HepG2 (cell line): ENCODE data around the gene CNOT10. TPM values are rescaled to one million over a fixed set of nuclear protein-coding genes. Genes with fewer than 3 reads are reported as not detected.

Source experiments
- ATAC-seq: fragments of 200-7000 bp; cut with Tn5 transposase; 3 replicates; pipeline ENCODE4 v1.9.1; 2020; ENCODE audit warnings: mild to moderate bottlenecking, moderate library complexity
- BruUV-seq: library from RNA; stranded (reverse); fragments of 400-500 nt; replicated peaks from 2 replicates; lab custom pipeline; 2021; lab: Mats Ljungman, UMichigan
- CTCF ChIA-PET: fragments of 300-600 bp; formaldehyde crosslinking; extraction: SDS; loops from one replicate; lab custom pipeline; 2021; ENCODE audit warnings: low total read pairs, inconsistent platforms, low intra/inter-chr PET ratio; lab: Yijun Ruan, JAX
- POLR2A ChIA-PET: fragments of 350-600 bp; sonication (Branson Sonifier 250); formaldehyde crosslinking; loops from one replicate; lab custom pipeline; 2020; ENCODE audit warnings: antibody characterized with exemption, inconsistent platforms; lab: Yijun Ruan, JAX
- DNase-seq: peaks from one replicate; pipeline ENCODE4 v3.0.0-alpha.2; 2015; ENCODE audit warnings: low spot score
- FAIRE-seq: peaks from 3 replicates; lab custom pipeline; 2011; peaks lifted over from hg19 to GRCh38; lab: Jason Lieb, UNC
- H2AFZ ChIP-seq: one replicate; pipeline ENCODE4 v1.6.1; 2011; ENCODE audit warnings: low read length, inconsistent platforms
- H3K27ac ChIP-seq: fragments of 300-600 bp; 3 replicates; pipeline ENCODE4 v1.8.0; 2011; ENCODE audit warnings: mixed run types, mild to moderate bottlenecking, mixed read lengths, low read length, inconsistent platforms; ENCODE audit not compliant: insufficient read depth; ENCODE audit errors: extremely low read length
- H3K27me3 ChIP-seq, 2 experiments: fragments of 200-600 bp in 1 of 2; 2 replicates in 1 of 2; 3 replicates in 1 of 2; pipeline versions ENCODE4 v1.6.0 to v1.8.0; 2011; ENCODE audit warnings: low read length in 2 of 2, mild to moderate bottlenecking in 2 of 2, moderate library complexity in 2 of 2, inconsistent platforms in 1 of 2; ENCODE audit not compliant: insufficient read depth in 2 of 2, control insufficient read depth in 1 of 2
- H3K36me3 ChIP-seq, 2 experiments: fragments of 200-600 bp in 1 of 2; replicated peaks in 1 of 2; 2 replicates in 1 of 2; 3 replicates in 1 of 2; pipeline versions ENCODE4 v1.5.1 to v1.8.0; 2011; ENCODE audit warnings: low read length in 2 of 2, inconsistent platforms in 1 of 2; ENCODE audit not compliant: insufficient read depth in 2 of 2, control insufficient read depth in 1 of 2
- H3K4me1 ChIP-seq: 2 replicates; pipeline ENCODE4 v1.5.1; 2012; ENCODE audit warnings: low read length, inconsistent platforms; ENCODE audit not compliant: insufficient read depth
- H3K4me2 ChIP-seq: 2 replicates; pipeline ENCODE4 v1.6.0; 2011; ENCODE audit warnings: low read depth, low read length, inconsistent platforms
- H3K4me3 ChIP-seq, 3 experiments: fragments of 200-600 bp in 1 of 3; sonication (generic), shearing (Covaris generic) in 1 of 3; replicated peaks in 1 of 3; 2 replicates each; pipeline ENCODE4 v1.5.1; 2011 to 2016; ENCODE audit warnings: low read length in 3 of 3, inconsistent platforms in 2 of 3, low read depth in 2 of 3, mild to moderate bottlenecking in 2 of 3, control low read depth in 1 of 3, mixed read lengths in 1 of 3; ENCODE audit not compliant: insufficient read depth in 1 of 3
- H3K79me2 ChIP-seq: one replicate; pipeline ENCODE4 v1.6.1; 2011; ENCODE audit warnings: low read length, inconsistent platforms; ENCODE audit not compliant: insufficient read depth
- H3K9ac ChIP-seq: 2 replicates; pipeline ENCODE4 v1.6.0; 2011; ENCODE audit warnings: mild to moderate bottlenecking, low read depth, low read length, inconsistent platforms; ENCODE audit not compliant: insufficient read depth
- H3K9me3 ChIP-seq: 2 replicates; pipeline ENCODE4 v1.5.1; 2012; ENCODE audit warnings: mild to moderate bottlenecking, low read length
- H4K20me1 ChIP-seq: 2 replicates; pipeline ENCODE4 v1.6.0; 2011; ENCODE audit warnings: inconsistent platforms, mild to moderate bottlenecking, low read length, moderate library complexity; ENCODE audit not compliant: insufficient read depth
- GTF2F1 ChIP-seq: fragments of 150-350 bp; IDR thresholded peaks from 2 replicates; pipeline ENCODE4 v1.6.1; 2014; ENCODE audit warnings: low read length
- HIC2 ChIP-seq: sonication (generic); formaldehyde crosslinking; IDR thresholded peaks from 2 replicates; pipeline ENCODE4 v1.9.0; 2022; ENCODE audit warnings: low read depth, missing genetic modification reagents
- HNF4A ChIP-seq: sonication (generic); formaldehyde crosslinking; IDR thresholded peaks from 2 replicates; pipeline ENCODE4 v1.4.0; 2020; ENCODE audit warnings: missing genetic modification reagents
- MTA3 ChIP-seq: sonication (generic); formaldehyde crosslinking; IDR thresholded peaks from 2 replicates; pipeline ENCODE4 v1.4.0; 2020; ENCODE audit warnings: missing genetic modification reagents
- NAIF1 ChIP-seq: sonication (generic); formaldehyde crosslinking; IDR thresholded peaks from 2 replicates; pipeline ENCODE4 v1.5.0; 2020; ENCODE audit warnings: mild to moderate bottlenecking, missing genetic modification reagents, borderline replicate concordance
- PHF5A ChIP-seq: IDR thresholded peaks from one replicate; pipeline ENCODE4 v1.6.1; 2018; ENCODE audit warnings: low read depth, missing genetic modification reagents; ENCODE audit not compliant: unreplicated experiment
- RFX5 ChIP-seq: IDR thresholded peaks from 2 replicates; pipeline ENCODE4 v1.6.1; 2011; ENCODE audit warnings: low read depth, low read length, improper control_type of control experiment
- SALL1 ChIP-seq: sonication (generic); formaldehyde crosslinking; IDR thresholded peaks from 2 replicates; pipeline ENCODE4 v1.8.0; 2022; ENCODE audit warnings: mild to moderate bottlenecking, missing genetic modification reagents
- TBX2 ChIP-seq: sonication (generic); formaldehyde crosslinking; IDR thresholded peaks from 2 replicates; pipeline ENCODE4 v1.5.0; 2020; ENCODE audit warnings: missing genetic modification reagents, mild to moderate bottlenecking, borderline replicate concordance
- TEAD3 ChIP-seq: optimal IDR thresholded peaks from 2 replicates; pipeline ENCODE3; 2016; ENCODE audit warnings: borderline replicate concordance
- ZNF530 ChIP-seq: sonication (generic); formaldehyde crosslinking; IDR thresholded peaks from 2 replicates; pipeline ENCODE4 v1.5.0; 2020; ENCODE audit warnings: low read depth, mild to moderate bottlenecking, missing genetic modification reagents
- ZNF564 ChIP-seq: sonication (generic); formaldehyde crosslinking; IDR thresholded peaks from 2 replicates; pipeline ENCODE4 v1.8.1; 2023; ENCODE audit warnings: mild to moderate bottlenecking, missing genetic modification reagents
- WGBS: methylation state at CpG from one replicate; pipeline ENCODE4 v1.1.6; 2017; ENCODE audit warnings: low lambda C conversion rate; 5-methylcytosine and 5-hydroxymethylcytosine counted together
- in situ Hi-C: cut with HindIII; loops from 2 replicates; pipeline ENCODE4 v1.10.0; 2017; ENCODE audit warnings: low pct_unique_long_range_greater_than_20kb; ENCODE audit not compliant: extremely low pct_ligation_motif_present
- intact Hi-C: fragments of 100-400 bp; cut with micrococcal nuclease; formaldehyde crosslinking; loops from one replicate; pipeline ENCODE4 v1.10.0; 2022; ENCODE audit not compliant: unreplicated experiment
- polyA plus RNA-seq, 8 experiments: library from polyadenylated mRNA; depleted of rRNA in 3 of 8; stranded (reverse) in 7 of 8; unstranded in 1 of 8; fragments of >200 nt; fragmentation: Illumina TruSeq in 4 of 8; extraction: Trizol in 4 of 8; gene quantifications; 2 replicates each; pipeline versions ENCODE4 v1.2.1 to v1.2.3, GENCODE V29; 2011 to 2016; ENCODE audit warnings: low read depth in 4 of 8, missing spikeins in 1 of 8, mixed read lengths in 1 of 8; ENCODE audit not compliant: insufficient read depth in 1 of 8
- total RNA-seq, 5 experiments: library from RNA; depleted of rRNA; stranded (reverse); fragments of >200 nt; fragmentation: Illumina TruSeq; extraction: Trizol; gene quantifications; 2 replicates each; pipeline ENCODE4 v1.2.3, GENCODE V29; 2016; ENCODE audit warnings: low read depth in 1 of 5
- TF ChIP-seq, protein P1 (sequence below): sonication (generic); formaldehyde crosslinking; conservative IDR thresholded peaks from 2 replicates; pipeline ENCODE4 v1.4.0; 2020; ENCODE audit warnings: missing genetic modification reagents

Gene CNOT10
- total and polyA plus RNA-seq, 2 of the 13 experiments (the other 11 are each of a cell fraction or from before 2014, with no cell fraction given), result 21.2 to 34.1 TPM

DNA sequence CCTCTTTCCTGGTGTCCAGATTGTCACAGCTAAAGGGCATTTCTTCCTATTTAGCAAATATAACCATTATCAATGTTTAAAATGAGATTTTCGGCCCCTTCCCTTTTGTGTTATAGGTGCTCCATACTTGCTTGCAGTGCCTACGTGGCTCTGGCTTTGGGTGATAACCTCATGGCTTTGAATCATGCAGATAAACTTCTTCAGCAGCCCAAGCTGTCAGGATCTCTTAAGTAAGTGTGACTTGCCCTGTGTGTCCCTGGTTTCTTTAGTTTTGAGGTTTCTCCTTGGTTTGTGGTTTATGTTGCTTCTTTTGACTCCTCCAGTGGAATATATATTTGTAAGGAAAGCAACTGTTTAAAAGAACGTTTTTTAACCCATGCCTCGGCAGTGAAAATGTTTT is 74.4 kb downstream of the CNOT10 start (continued):
- no peak for TF ChIP-seq NAIF1
- TF ChIP-seq ZNF564 (CRISPR knock-in tag), result no peak

- TF ChIP-seq, protein P1, sequence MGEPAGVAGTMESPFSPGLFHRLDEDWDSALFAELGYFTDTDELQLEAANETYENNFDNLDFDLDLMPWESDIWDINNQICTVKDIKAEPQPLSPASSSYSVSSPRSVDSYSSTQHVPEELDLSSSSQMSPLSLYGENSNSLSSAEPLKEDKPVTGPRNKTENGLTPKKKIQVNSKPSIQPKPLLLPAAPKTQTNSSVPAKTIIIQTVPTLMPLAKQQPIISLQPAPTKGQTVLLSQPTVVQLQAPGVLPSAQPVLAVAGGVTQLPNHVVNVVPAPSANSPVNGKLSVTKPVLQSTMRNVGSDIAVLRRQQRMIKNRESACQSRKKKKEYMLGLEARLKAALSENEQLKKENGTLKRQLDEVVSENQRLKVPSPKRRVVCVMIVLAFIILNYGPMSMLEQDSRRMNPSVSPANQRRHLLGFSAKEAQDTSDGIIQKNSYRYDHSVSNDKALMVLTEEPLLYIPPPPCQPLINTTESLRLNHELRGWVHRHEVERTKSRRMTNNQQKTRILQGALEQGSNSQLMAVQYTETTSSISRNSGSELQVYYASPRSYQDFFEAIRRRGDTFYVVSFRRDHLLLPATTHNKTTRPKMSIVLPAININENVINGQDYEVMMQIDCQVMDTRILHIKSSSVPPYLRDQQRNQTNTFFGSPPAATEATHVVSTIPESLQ (CRISPR knock-in tag), result no peak
- TF ChIP-seq PHF5A (no peak), MTA3 (CRISPR knock-in tag) (no peak)
- TF ChIP-seq, all 625 proteins: peak for 0
- DNase-seq, result no peak
- Histone ChIP-seq H3K9me3 (no peaks in the 10 kb centered on the region), H3K79me2 (no peaks in the 10 kb centered on the region), H3K36me3 (peaks cover 3 to 52% of the 10 kb centered on the region in 2 experiments), H3K4me3 (no peak overlapping the region), H3K27ac (no peak overlapping the region), H2AFZ (no peak overlapping the region), H3K9ac (no peak overlapping the region), H3K27me3 (no peaks in the 10 kb centered on the region), H3K4me2 (no peak overlapping the region), H4K20me1 (no peaks in the 10 kb centered on the region), H3K4me1 (peaks cover 5% of the 10 kb centered on the region)
- BruUV-seq, result TSS peak; percentile 36
- ATAC-seq, result no peak
- WGBS, result 97% methylated on average over 8 of the region's 8 CpGs
- ChIA-PET CTCF (no interaction called here), POLR2A (no interaction called here)
- no peak for FAIRE-seq
- in situ Hi-C loops, result no loop called here
- intact Hi-C loops, result no loop called here
Measured at GRCh38 chr3:32764481-32764880, 79.5 kb downstream of the CNOT10 start.

DNA sequence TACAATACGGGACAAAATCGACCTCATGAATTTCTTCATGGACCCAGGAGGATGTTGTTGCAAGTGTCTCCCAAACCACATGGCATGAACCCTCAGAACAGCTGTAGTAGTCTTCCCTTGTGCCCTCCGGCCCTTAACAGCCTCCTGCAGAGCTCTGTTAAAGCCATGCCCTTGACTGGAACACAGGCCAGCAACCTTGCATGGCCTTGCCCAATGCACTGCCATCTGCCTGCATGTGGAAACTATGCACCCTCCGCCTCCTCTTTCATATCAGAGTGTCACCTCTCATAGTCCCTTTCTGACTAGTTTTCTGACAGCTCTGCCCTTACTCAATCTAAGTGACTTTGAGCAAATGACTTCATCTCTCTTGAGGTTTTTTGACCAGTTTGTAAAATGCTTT is 93.4 kb downstream of the CNOT10 start:
- Histone ChIP-seq H3K27ac (no peak overlapping the region), H3K9ac (no peak overlapping the region), H3K79me2 (peaks cover 15% of the 10 kb centered on the region), H2AFZ (no peak overlapping the region), H3K27me3 (no peaks in the 10 kb centered on the region; a peak in 1 of 5 replicates), H3K9me3 (no peaks in the 10 kb centered on the region), H4K20me1 (no peaks in the 10 kb centered on the region), H3K36me3 (no peaks in the 10 kb centered on the region; a peak in 1 of 5 replicates), H3K4me1 (peaks cover 61% of the 10 kb centered on the region), H3K4me3 (no peak overlapping the region), H3K4me2 (no peak overlapping the region)
- in situ Hi-C loops (no loop called here), intact Hi-C loops (no loop called here)
- peak; percentile 53 for DNase-seq
- ChIA-PET CTCF (no interaction called here), POLR2A (interaction anchor here (0.7 to 0.8 kb wide), 2 partner anchors 20 to 37 kb away, joined by 3 read pairs; no protein-coding TSS in a partner anchor)
- no TSS peak for BruUV-seq
- FAIRE-seq, result peak; percentile 44
- ATAC-seq, result peak; percentile 39
- WGBS, result 80% methylated on average over 1 of the region's 4 CpGs
- peak; percentile 47; the same call in 1 of the 2 replicates for TF ChIP-seq HIC2 (CRISPR knock-in tag)
- TF ChIP-seq PHF5A, result peak; percentile 45
- peak; percentile 29; the same call in 1 of the 2 replicates for TF ChIP-seq HNF4A (CRISPR knock-in tag)
- peak; percentile 38; the same call in 1 of the 2 replicates for TF ChIP-seq SALL1 (CRISPR knock-in tag)
- TF ChIP-seq RFX5, result no peak
- no peak for TF ChIP-seq GTF2F1
- peak; percentile 55 for TF ChIP-seq TEAD3 (CRISPR knock-in tag)
- TF ChIP-seq ZNF530, result no peak
- TF ChIP-seq TBX2 (CRISPR knock-in tag), result peak; percentile 22; the same call in 1 of the 2 replicates
